Panc1 (cell line): ENCODE results near the gene ANO9. TPM values are rescaled to one million over a fixed set of nuclear protein-coding genes. Genes with fewer than 3 reads are reported as not detected.
"Not testable (repeated sequence)": the region's sequence is repeated elsewhere in the genome, so short reads cannot be mapped to it uniquely, and the experiment has no call there.

Source experiments
- ATAC-seq: fragments of 200-7000 bp; cut with Tn5 transposase; 2 replicates; pipeline ENCODE4 v1.9.1; 2020; ENCODE audit warnings: mild to moderate bottlenecking, moderate library complexity
- BruUV-seq: library from RNA; stranded (reverse); fragments of 400-500 nt; replicated peaks from 2 replicates; lab custom pipeline; 2021; lab: Mats Ljungman, UMichigan
- CTCF ChIA-PET: fragments of 300-600 bp; sonication (Branson Sonifier 250); formaldehyde crosslinking; loops from one replicate; lab custom pipeline; 2022; ENCODE audit warnings: antibody characterized with exemption; lab: Charles Lee
- POLR2A ChIA-PET: fragments of 300-600 bp; sonication (Branson Sonifier 250); formaldehyde crosslinking; loops from one replicate; lab custom pipeline; 2022; ENCODE audit warnings: antibody characterized with exemption; lab: Charles Lee
- DNase-seq: peaks from one replicate; pipeline ENCODE4 v3.0.0-alpha.2; 2010; ENCODE audit warnings: low read depth, low spot score
- H3K27ac ChIP-seq: 2 replicates; pipeline ENCODE4 v1.5.1; 2011; ENCODE audit warnings: mild to moderate bottlenecking, low read length, inconsistent platforms
- H3K27me3 ChIP-seq: fragments of 200-500 bp; sonication (Bioruptor generic); 2 replicates; pipeline ENCODE4 v1.6.0; 2014; ENCODE audit warnings: low read length, inconsistent platforms; ENCODE audit not compliant: control insufficient read depth, insufficient read depth
- H3K36me3 ChIP-seq: fragments of 200-500 bp; sonication (Bioruptor generic); 2 replicates; pipeline ENCODE4 v1.5.1; 2014; ENCODE audit warnings: inconsistent platforms, mild to moderate bottlenecking, low read length, moderate library complexity; ENCODE audit not compliant: control insufficient read depth, insufficient read depth
- H3K4me1 ChIP-seq: 2 replicates; pipeline ENCODE4 v1.5.1; 2011; ENCODE audit warnings: inconsistent platforms, mild to moderate bottlenecking, low read length, moderate library complexity; ENCODE audit not compliant: control insufficient read depth, insufficient read depth
- H3K4me3 ChIP-seq, 2 experiments: 2 replicates each; pipeline ENCODE4 v1.5.1; 2011 to 2012; ENCODE audit warnings: low read depth in 2 of 2, low read length in 2 of 2, mild to moderate bottlenecking in 2 of 2, inconsistent platforms in 1 of 2, moderate library complexity in 1 of 2
- H3K9me3 ChIP-seq: fragments of 200-500 bp; sonication (Bioruptor generic); 2 replicates; pipeline ENCODE4 v1.5.1; 2014; ENCODE audit warnings: low read depth, mild to moderate bottlenecking, inconsistent platforms, low read length, moderate library complexity; ENCODE audit not compliant: control insufficient read depth, insufficient read depth
- CTCF ChIP-seq: fragments of 450-650 bp; IDR thresholded peaks from 2 replicates; pipeline ENCODE4 v1.5.1; 2017; ENCODE audit warnings: mild to moderate bottlenecking
- POLR2AphosphoS5 ChIP-seq: IDR thresholded peaks from 2 replicates; pipeline ENCODE4 v1.6.1; 2012; ENCODE audit warnings: mild to moderate bottlenecking, low read depth, low read length, moderate library complexity
- REST ChIP-seq, 2 experiments: IDR thresholded peaks; 2 replicates each; pipeline ENCODE4 v1.6.1; 2011 to 2012; ENCODE audit warnings: low read depth in 2 of 2, control low read depth in 1 of 2, low read length in 1 of 2, mild to moderate bottlenecking in 1 of 2, moderate library complexity in 1 of 2; ENCODE audit not compliant: insufficient read depth in 1 of 2
- SIN3A ChIP-seq: IDR thresholded peaks from 2 replicates; pipeline ENCODE4 v1.6.1; 2012; ENCODE audit warnings: low read depth, mild to moderate bottlenecking, low read length, moderate library complexity, borderline replicate concordance; ENCODE audit not compliant: insufficient read depth
- TCF7L2 ChIP-seq: IDR thresholded peaks from 2 replicates; pipeline ENCODE4 v1.6.1; 2011; ENCODE audit warnings: mild to moderate bottlenecking, low read depth, low read length, inconsistent platforms
- in situ Hi-C: cut with HindIII; loops from 2 replicates; pipeline ENCODE4 v1.10.0; 2016; ENCODE audit warnings: low sequenced_read_pairs, low pct_unique_long_range_greater_than_20kb
- intact Hi-C: fragments of 100-400 bp; cut with micrococcal nuclease; formaldehyde crosslinking; loops from one replicate; pipeline ENCODE4 v1.10.0; 2022; ENCODE audit not compliant: unreplicated experiment
- total RNA-seq: library from RNA; stranded (reverse); gene quantifications from one replicate; pipeline ENCODE4 v1.2.1, GENCODE V29; 2021; ENCODE audit not compliant: unreplicated experiment

The ANO9 gene
- total RNA-seq, 1 experiment from 2014 or later = 61.4 TPM

GRCh38 chr11:391117-392017, 50.4 kb downstream of the ANO9 start:
- Histone ChIP-seq H3K4me3 (no peak overlapping the region), H3K27ac (no peak overlapping the region; the same call in 1 of the 2 replicates), H3K4me1 (peaks cover 46% of the 10 kb centered on the region), H3K36me3 (no peaks in the 10 kb centered on the region), H3K9me3 (peaks cover 6% of the 10 kb centered on the region; the same call in 1 of the 2 replicates), H3K27me3 (no peaks in the 10 kb centered on the region)
- ATAC-seq = no peak
- intact Hi-C loops = loop anchor here (5.0 kb wide), 1 partner anchor 56 kb away; no protein-coding TSS in a partner anchor
- no peak for TF ChIP-seq TCF7L2
- no peak for TF ChIP-seq CTCF
- TF ChIP-seq SIN3A = no peak
- TF ChIP-seq REST (IDR thresholded peaks at IDR 0.05; ENCODE audit: insufficient read depth in 1 of 2, low read depth in 2 of 2, low read length in 1 of 2) = no peak
- TF ChIP-seq POLR2AphosphoS5 = no peak
- ChIA-PET POLR2A (no interaction called here), CTCF (no interaction called here)
- no TSS peak for BruUV-seq
- in situ Hi-C loops = no loop called here
- DNase-seq = no peak

GRCh38 chr11:390175-390574, 51.6 kb downstream of the ANO9 start:
- Histone ChIP-seq H3K4me1 (peaks cover 34% of the 10 kb centered on the region), H3K4me3 (no peak overlapping the region), H3K27me3 (no peaks in the 10 kb centered on the region), H3K9me3 (peaks cover 8% of the 10 kb centered on the region; the same call in 1 of the 2 replicates), H3K27ac (no peak overlapping the region), H3K36me3 (no peaks in the 10 kb centered on the region)
- in situ Hi-C loops (no loop called here), intact Hi-C loops (loop anchor here (5.0 kb wide), 1 partner anchor 57 kb away; no protein-coding TSS in a partner anchor)
- DNase-seq (no peak), ATAC-seq (no peak)
- no peak for TF ChIP-seq REST (IDR thresholded peaks at IDR 0.05; ENCODE audit: insufficient read depth in 1 of 2, low read depth in 2 of 2, low read length in 1 of 2)
- no peak for TF ChIP-seq SIN3A
- TF ChIP-seq POLR2AphosphoS5 = no peak
- no peak; the same call in 1 of the 2 replicates for TF ChIP-seq CTCF
- no peak for TF ChIP-seq TCF7L2
- POLR2A ChIA-PET = no interaction called here
- no TSS peak for BruUV-seq
- CTCF ChIA-PET = no interaction called here

GRCh38 chr11:389369-389768, 52.4 kb downstream of the ANO9 start:
- in situ Hi-C loops, DNase-seq, ATAC-seq, H3K36me3 ChIP-seq, BruUV-seq, H3K9me3 ChIP-seq, CTCF ChIA-PET, H3K27ac ChIP-seq, H3K4me3 ChIP-seq, intact Hi-C loops, POLR2A ChIA-PET, H3K27me3 ChIP-seq: not testable (repeated sequence)
- peaks cover 26% of the 10 kb centered on the region for H3K4me1 ChIP-seq
